ENCODE data around the gene NKX1-2. TPM values are rescaled to one million over a fixed set of nuclear protein-coding genes. Genes with fewer than 3 reads are reported as not detected.

Gene NKX1-2
- total and polyA plus RNA-seq, 2 of the 8 experiments (the other 6 are each of a cell fraction or from before 2014, with no cell fraction given) = 12.7 to 34.9 TPM

- no peaks in the 10 kb centered on the region for H3K27me3 ChIP-seq (replicated peaks in 1 of 4; ENCODE audit: control insufficient read depth in 3 of 4, extremely low read depth in 1 of 4, insufficient read depth in 3 of 4, low read length in 3 of 4)
- 0 out of 2 replicates have a peak overlapping the region, but pooled peaks have one; percentile 5 for H2BK15ac ChIP-seq (ENCODE audit: low read length)
- H3K14ac ChIP-seq (ENCODE audit: insufficient read length) = no peak overlapping the region
- WGBS, 2 experiments (ENCODE audit: extremely low coverage in 1 of 2, insufficient coverage in 1 of 2, insufficient read length in 1 of 2, insufficient replicate concordance in 2 of 2, low coverage in 1 of 2, low lambda C conversion rate in 2 of 2, missing lambda C conversion rate in 1 of 2) = 86% methylated on average over 13 of the region's 13 CpGs; no CpG with 5 or more reads in 1 of the 2 experiments
- ChIA-PET CTCF (ENCODE audit: partially characterized antibody) (interaction anchor here (1.3 to 1.4 kb wide), 2 partner anchors 20 to 62 kb away, joined by 3 to 5 read pairs; no protein-coding TSS in a partner anchor), POLR2A (ENCODE audit: partially characterized antibody) (interaction anchor here (0.5 to 2.9 kb wide), 10 partner anchors 10 to 561 kb away, joined by 3 to 8 read pairs (median 3); partner anchors contain the start of genes NKX1-2 and OAT)
- H2BK12ac ChIP-seq (ENCODE audit: low read depth, low read length) = peak overlapping the region; percentile 96; the same call in 1 of the 2 replicates
- peak overlapping the region; percentile 31; the same call in 1 of the 2 replicates for H4K8ac ChIP-seq (ENCODE audit: extremely low read depth, insufficient read depth, low read length)
- H2AFZ ChIP-seq (ENCODE audit: low read length) = no peak overlapping the region
- H3K56ac ChIP-seq (replicated peaks; ENCODE audit: insufficient read length, low read depth, low read length) = no peak overlapping the region
- FAIRE-seq = no peak
- H3K4me3 ChIP-seq (ENCODE audit: extremely low read depth in 1 of 4, insufficient read depth in 2 of 4, low read depth in 3 of 4, low read length in 4 of 4) = no peak overlapping the region
- no peak overlapping the region for H4K5ac ChIP-seq (ENCODE audit: insufficient read length, low read depth, low read length)
- peaks cover 0 to 4% of the 10 kb centered on the region in 2 experiments for H4K20me1 ChIP-seq (replicated peaks in 1 of 2; ENCODE audit: control insufficient read depth in 1 of 2, insufficient read depth in 2 of 2, low read length in 2 of 2)
- H3K4ac ChIP-seq (replicated peaks; ENCODE audit: insufficient read length, low read depth, low read length) = peak overlapping the region; percentile 7
- H3K23ac ChIP-seq (ENCODE audit: insufficient read length) = no peak overlapping the region
- no peak overlapping the region for H3K27ac ChIP-seq (ENCODE audit: low read depth, low read length)
- no peak overlapping the region for H2BK120ac ChIP-seq (replicated peaks; ENCODE audit: low read depth, low read length)
- peak overlapping the region; percentile 83 for H3K18ac ChIP-seq (ENCODE audit: extremely low read depth, low read length)
- H3K79me2 ChIP-seq (ENCODE audit: control insufficient read depth in 1 of 2, insufficient read depth in 2 of 2, low read length in 2 of 2) = peaks cover 0 to 15% of the 10 kb centered on the region in 2 experiments; a peak in 2 of 4 replicates
- peaks cover 3% of the 10 kb centered on the region for H3K79me1 ChIP-seq (ENCODE audit: low read depth, low read length)
- peak overlapping the region; percentile 31 for H4K91ac ChIP-seq (replicated peaks; ENCODE audit: insufficient read length, low read length)
- H3K9ac ChIP-seq (replicated peaks in 1 of 4; ENCODE audit: extremely low read depth in 1 of 4, low read depth in 3 of 4, low read length in 3 of 4) = no peak overlapping the region
- peak overlapping the region; percentile 97; the same call in 1 of the 2 replicates for H2BK5ac ChIP-seq (ENCODE audit: low read depth, low read length)
- no peak for DNase-seq (ENCODE audit: low read depth in 1 of 2, low spot score in 2 of 2)
- peak overlapping the region; percentile 76; the same call in 1 of the 2 replicates for H2AK5ac ChIP-seq (ENCODE audit: low read depth, low read length)
- H3K4me1 ChIP-seq (replicated peaks in 1 of 4; ENCODE audit: control insufficient read depth in 3 of 4, insufficient read depth in 4 of 4, low read length in 3 of 4) = peaks cover 28 to 58% (median 37%) of the 10 kb centered on the region in 4 experiments
- H3K9me3 ChIP-seq (ENCODE audit: insufficient read depth in 2 of 2, low read depth in 1 of 2, low read length in 1 of 2) = no peaks in the 10 kb centered on the region
- H3K36me3 ChIP-seq (ENCODE audit: control insufficient read depth in 2 of 4, insufficient read depth in 4 of 4, low read length in 3 of 4) = 0 out of 8 replicates have a peak, but pooled peaks cover 0 to 3% (median 0%) of the 10 kb centered on the region in 4 experiments
- H2BK20ac ChIP-seq (ENCODE audit: low read length) = peak overlapping the region; percentile 94
- H3K23me2 ChIP-seq (ENCODE audit: low read depth, low read length) = 0 out of 2 replicates have a peak, but pooled peaks cover 2% of the 10 kb centered on the region
- H3K4me2 ChIP-seq (ENCODE audit: insufficient read depth in 1 of 2, low read depth in 2 of 2, low read length in 2 of 2) = no peak overlapping the region; a peak in 1 of 4 replicates
- TF ChIP-seq HDAC2 (IDR thresholded peaks at IDR 0.05; ENCODE audit: borderline replicate concordance in 1 of 2, low read depth in 2 of 2, low read length in 2 of 2) (no peak), SP4 (IDR thresholded peaks at IDR 0.05; ENCODE audit: low read length) (no peak), EGR1 (IDR thresholded peaks at IDR 0.05; ENCODE audit: borderline replicate concordance, low read depth, low read length) (no peak), NANOG (IDR thresholded peaks at IDR 0.05; ENCODE audit: insufficient read depth, low read depth, low read length, poor library complexity, severe bottlenecking) (no peak), MAFK (IDR thresholded peaks at IDR 0.05; ENCODE audit: low read depth, low read length) (no peak), ATF3 (IDR thresholded peaks at IDR 0.05; ENCODE audit: insufficient read depth, low read depth, low read length) (no peak), NRF1 (IDR thresholded peaks at IDR 0.05; ENCODE audit: low read depth, low read length) (no peak), SP2 (IDR thresholded peaks at IDR 0.05; ENCODE audit: low read length) (no peak), ZNF274 (IDR thresholded peaks at IDR 0.05; ENCODE audit: borderline replicate concordance, extremely low read depth, low read length) (no peak), BRCA1 (IDR thresholded peaks at IDR 0.05; ENCODE audit: low read depth, low read length) (no peak), RAD21 (IDR thresholded peaks at IDR 0.05 in 1 of 2, conservative IDR thresholded peaks at IDR 0.05 in 1 of 2; ENCODE audit: low read depth in 2 of 2, low read length in 2 of 2) (no peak), CREB1 (IDR thresholded peaks at IDR 0.05) (no peak)
These were observed 18.8 kb upstream of the NKX1-2 start for GRCh38 chr10:124468624-124469023.

Measured in H1 (cell line).